Stimulated activated CD8-positive, alpha-beta memory T cell treated with anti-CD3 and anti-CD28 coated beads, Interleukin-4, amount 100 ng/mL, for 1 hour (primary cell): ENCODE measurements around the gene ALOX5AP.

Experiments used
- DNase-seq, 2 donors: peaks; one replicate each; pipeline ENCODE4 v3.0.0-alpha.2; 2020; ENCODE audit warnings: low read depth in 2 of 2, low spot score in 1 of 2

ALOX5AP gene

DNA sequence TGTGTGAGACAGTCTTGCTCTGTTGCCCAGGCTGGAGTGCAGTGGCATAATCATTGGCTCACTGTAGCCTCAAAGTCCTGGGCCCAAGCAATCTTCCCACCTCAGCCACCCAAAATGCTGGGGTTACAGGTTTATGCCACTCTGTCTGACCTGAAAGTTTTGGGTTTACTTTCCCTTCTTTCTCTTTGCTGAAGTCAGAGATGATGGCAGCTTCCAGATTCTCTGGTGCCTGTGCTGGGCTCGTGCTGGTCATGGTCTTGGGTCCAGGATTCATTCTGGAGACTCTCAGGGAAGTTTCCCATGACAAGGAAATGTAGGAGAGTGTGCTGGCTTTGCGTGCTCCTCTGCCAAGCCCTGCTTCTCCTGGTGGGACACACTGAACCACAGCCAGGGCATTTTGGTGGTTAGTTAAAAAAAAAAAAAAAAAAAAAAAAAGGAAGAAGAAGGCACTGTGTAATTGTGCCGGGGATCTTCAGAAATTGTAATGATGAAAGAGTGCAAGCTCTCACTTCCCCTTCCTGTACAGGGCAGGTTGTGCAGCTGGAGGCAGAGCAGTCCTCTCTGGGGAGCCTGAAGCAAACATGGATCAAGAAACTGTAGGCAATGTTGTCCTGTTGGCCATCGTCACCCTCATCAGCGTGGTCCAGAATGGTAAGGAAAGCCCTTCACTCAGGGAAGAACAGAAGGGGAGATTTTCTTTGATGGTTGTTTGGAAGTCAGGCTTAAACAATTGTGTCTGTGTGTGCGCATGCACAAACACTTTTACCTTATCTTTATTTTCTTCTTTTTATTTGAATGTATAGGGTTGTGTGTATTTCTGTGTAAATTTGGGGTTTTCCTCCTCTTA, at the start of gene ALOX5AP:
Gene ALOX5AP (plus strand): TSS at position 519 of the 847 bp plus-strand sequence. CDS start 63 bp downstream, at position 582.
- no peak for DNase-seq

DNA sequence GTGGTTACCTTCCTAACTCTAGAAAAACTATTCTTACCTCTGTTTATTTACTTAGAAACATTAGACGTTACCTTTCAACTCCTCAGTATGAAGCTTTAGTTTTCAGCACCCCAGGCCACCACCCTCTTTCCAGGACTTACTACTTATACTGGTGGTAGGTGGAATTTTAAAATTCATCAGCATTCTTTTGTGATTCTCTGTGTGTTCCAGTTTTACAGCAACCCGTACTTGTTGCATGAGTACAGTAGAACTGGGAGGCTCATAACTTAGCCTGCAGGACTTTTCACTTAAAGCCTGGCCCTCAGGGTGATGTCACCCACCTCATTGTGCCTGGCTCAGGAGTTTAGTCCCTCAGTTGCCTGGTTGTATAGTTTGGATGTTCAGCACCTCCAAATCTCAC, 49.4 kb upstream of the ALOX5AP start:
- no peak for DNase-seq

- no peak for DNase-seq
Observed at GRCh38 chr13:30687601-30688000, 47.7 kb upstream of the ALOX5AP start.

DNA sequence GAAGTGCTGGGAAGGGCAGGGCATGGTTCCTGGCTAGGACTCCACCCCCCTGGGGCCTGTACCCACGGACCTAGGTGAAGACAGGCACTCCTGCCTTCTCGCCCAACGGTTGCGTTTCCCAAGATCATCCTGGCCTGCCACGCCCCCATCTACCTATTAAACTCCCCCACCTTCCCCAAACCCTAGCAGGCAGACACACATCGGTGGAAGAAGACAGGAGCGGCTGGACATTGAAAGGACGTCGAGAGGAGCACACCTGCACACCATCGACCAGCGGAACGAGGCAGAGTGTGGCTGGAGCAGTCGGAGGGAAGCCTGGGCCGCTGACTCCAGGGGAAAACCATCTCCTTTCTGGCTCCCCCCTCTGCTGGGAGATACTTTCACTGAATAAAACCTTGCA, 45.6 kb upstream of the ALOX5AP start:
- DNase-seq = no peak

GRCh38 chr13:30690282-30691188, 44.8 kb upstream of the ALOX5AP start:
- no peak for DNase-seq

- no peak for DNase-seq
Observed at GRCh38 chr13:30692113-30692512, 43.2 kb upstream of the ALOX5AP start.

- no peak for DNase-seq
Observed at GRCh38 chr13:30696278-30697176, 38.8 kb upstream of the ALOX5AP start.

- DNase-seq = no peak
Observed at GRCh38 chr13:30697177-30697953, 38.0 kb upstream of the ALOX5AP start.

GRCh38 chr13:30697996-30698401, 37.3 kb upstream of the ALOX5AP start:
- DNase-seq = no peak

GRCh38 chr13:30698488-30699005, 36.8 kb upstream of the ALOX5AP start:
- DNase-seq = no peak

DNA sequence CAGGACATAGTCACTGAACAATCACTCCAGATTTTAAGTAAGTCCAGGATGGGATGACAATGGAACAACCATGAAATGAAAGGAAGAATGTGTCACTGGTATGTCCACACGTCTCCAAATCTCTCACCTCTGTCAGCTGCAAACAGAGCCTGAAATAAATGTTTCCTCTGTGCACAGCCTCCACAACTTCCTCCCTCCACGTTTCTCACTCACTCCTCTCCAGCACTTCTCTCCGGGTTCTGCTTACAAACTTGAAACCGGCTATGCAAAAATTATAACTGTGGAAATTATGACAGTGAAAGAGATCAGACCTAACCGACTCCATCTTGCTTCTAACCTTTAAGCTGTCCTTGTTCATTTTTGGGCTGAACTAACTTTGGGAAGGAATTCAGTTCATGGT, 35.0 kb upstream of the ALOX5AP start:
- DNase-seq = no peak

DNA sequence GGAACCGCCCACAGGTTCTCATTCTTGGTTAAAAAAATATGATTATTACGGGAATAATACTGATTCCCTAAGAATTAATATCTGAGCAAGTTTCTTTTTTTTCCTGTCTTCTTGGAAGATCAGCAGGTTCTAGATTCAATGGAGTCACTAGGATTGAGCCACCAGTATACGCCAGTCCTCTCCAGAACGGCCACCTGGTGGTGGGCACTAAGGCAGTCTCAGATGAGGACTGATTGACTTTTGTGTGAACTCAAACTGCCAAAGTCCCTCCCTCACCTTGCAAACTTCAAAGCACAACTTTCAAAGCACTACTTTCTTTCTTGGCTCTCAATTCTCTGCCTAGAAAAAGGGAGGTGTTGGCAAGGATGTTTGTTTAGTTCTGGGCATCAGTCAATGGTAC, 33.3 kb upstream of the ALOX5AP start:
- DNase-seq = no peak

- no peak for DNase-seq
Observed at GRCh38 chr13:30704596-30704995, 30.7 kb upstream of the ALOX5AP start.

DNA sequence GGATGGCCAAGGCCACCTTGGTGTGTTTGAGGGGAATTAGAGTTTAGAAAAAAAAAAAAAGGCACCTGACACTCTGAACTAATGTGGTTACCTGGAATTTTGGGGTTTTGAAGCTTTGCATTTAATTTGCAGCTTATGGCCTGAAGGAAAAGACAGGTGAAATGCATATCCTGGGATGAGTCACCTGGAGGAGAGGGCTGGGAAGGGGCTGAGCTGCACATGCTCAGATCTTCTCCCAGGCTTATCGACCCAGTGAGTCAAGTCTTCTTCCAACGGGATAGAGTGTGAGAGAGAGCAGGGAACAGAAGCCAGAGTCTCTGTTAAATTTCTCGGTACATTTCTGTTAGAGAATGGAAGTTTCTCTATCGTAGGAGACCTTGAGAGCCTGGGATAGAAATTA, 29.7 kb upstream of the ALOX5AP start:
- no peak for DNase-seq

- DNase-seq = no peak
Observed at GRCh38 chr13:30708541-30708940, 26.8 kb upstream of the ALOX5AP start.

DNA sequence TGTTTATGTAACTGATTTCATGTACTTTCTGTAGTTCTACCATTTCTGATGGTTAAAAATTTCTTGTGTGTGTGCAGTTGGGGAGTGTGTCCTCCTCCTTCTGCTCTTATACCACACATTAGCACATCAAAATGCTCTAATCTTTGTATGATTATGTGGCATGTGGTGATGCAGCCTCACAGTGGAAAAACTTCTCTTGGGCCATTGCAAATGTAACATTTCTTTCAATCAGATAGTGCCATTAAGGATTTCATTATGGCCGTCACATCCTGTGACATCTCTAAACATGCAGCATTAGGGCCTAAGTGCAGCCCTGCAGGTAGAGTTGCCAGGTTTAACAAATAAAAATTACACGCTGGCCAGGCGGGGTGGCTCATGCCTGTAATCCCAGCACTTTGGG, 24.9 kb upstream of the ALOX5AP start:
- DNase-seq = no peak

- no peak for DNase-seq
Observed at GRCh38 chr13:30711375-30711774, 24.0 kb upstream of the ALOX5AP start.

- DNase-seq = no peak
Observed at GRCh38 chr13:30711837-30712236, 23.5 kb upstream of the ALOX5AP start.

DNA sequence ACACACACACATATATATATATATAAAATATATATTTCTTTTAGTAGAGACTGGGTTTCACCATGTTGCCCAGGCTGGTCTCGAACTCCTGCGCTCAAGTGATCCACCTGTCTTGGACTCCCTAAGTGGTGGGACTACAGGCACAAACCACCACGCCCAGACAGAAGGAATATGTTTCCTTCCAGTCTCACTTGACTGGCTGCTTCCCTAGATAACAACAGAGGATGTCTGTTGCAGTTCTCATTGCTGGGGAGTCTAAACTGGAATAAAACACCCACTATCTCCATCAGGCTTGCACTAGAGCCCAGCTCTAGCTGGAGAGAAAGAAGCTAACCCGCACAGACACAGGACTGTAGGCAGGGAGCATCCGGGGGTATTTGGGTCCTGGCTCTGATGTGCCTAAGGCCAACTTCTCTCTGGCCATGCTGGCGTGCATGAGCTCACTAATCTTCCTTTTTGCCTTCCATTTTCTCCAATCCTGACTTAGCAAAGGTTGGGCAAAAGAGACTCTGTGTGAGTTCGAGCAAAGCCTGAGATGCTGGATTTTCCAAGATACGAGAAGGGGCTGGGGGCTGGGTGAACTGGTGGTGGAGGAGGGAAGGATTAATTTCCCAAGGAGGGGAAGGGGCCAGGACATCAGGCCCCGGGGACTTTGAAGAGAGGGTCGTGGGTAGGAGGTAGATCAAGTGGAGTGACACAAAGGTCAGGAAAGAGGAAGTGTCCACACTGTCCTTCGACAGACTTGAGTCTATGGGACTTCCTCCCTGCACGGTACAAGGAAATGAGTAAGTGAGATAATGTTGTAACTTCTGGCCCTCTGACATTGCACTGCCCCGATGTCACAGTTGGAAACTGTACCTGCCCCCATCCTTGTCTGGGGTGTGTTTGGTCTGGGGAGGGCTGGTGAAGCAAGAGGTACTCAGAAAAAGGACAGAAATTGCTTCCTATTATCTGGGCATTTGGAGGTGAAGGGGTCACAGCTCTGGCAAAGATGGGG, 22.5 kb upstream of the ALOX5AP start:
- DNase-seq = no peak
